K562 treated with DMSO at 1 percent for 4 hours (cell line): ENCODE data around the gene PRSS48. TPM values are rescaled to one million over a fixed set of nuclear protein-coding genes. Genes with fewer than 3 reads are reported as not detected.

Experiments used
- total RNA-seq: library from RNA; unstranded; fragments of 300-600 nt; gene quantifications from 2 replicates; pipeline ENCODE4 v1.2.3, GENCODE V29; 2022; ENCODE audit not compliant: insufficient read depth

Gene PRSS48
- not detected in 2 replicates for total RNA-seq

GRCh38 chr4:151276787-151277562 lies at the start of gene PRSS48:
Gene PRSS48, plus strand, starts transcription at chr4:151277161. Its CDS starts 12 bp downstream, at chr4:151277173.

GRCh38 chr4:151325111-151325948 lies 48.4 kb downstream of the PRSS48 start, which contains the start of gene SH3D19:
Gene SH3D19, minus strand, starts transcription at chr4:151325605. Its CDS starts 253 bp downstream, at chr4:151325352.

Other genes with a start within 250 kb of the PRSS48 start
- gene RPS3A, start 177.5 kb upstream of the PRSS48 start, total RNA-seq = 5,287 and 5,641 TPM in 2 replicates
- not detected in 2 replicates for gene SH3D19, start 48.4 kb downstream of the PRSS48 start, total RNA-seq
- gene FHIP1A, start 132.0 kb downstream of the PRSS48 start, total RNA-seq = not detected in 2 replicates